ENCODE data around the gene RAB4A. TPM values are rescaled to one million over a fixed set of nuclear protein-coding genes. Genes with fewer than 3 reads are reported as not detected.

Gene RAB4A
- total and polyA plus RNA-seq, 2 of the 13 experiments (the other 11 are each of a cell fraction or from before 2014, with no cell fraction given), result 56.0 to 80.1 TPM

DNA sequence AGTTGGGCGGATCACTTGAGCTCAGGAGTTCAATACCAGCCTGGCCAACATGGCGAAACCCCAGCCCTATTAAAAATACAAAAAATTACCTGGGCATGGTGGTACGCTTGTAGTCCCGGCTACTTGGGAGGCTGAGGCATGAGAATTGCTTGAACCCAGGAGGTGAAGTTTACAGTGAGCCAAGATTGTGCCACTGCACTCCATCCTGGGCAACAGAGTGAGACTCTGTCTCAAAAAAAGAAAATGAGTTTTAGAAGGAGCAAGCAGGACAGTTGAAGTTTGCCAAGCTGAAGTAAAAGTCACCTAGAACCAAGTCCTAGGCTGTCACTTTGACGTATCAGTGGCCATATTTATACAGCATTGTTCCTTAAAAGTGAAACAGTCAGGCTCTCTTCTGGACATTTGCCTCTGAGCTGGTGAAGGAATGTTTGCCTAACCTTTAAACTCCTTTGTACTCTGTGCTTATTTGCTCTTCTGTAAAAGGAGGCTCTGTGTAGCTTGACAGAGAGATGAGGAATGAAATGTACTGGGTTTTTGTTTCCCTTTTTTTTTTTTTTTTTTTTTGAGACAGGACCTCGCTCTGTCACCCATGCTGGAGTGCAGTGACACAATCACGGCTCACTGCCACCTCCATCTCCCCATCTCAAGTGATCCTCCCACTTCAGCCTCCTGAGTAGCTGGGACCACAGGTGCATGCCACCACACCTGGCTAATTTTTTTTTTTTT is 2.8 kb downstream of the RAB4A start (continued):
- TF ChIP-seq, protein P1, sequence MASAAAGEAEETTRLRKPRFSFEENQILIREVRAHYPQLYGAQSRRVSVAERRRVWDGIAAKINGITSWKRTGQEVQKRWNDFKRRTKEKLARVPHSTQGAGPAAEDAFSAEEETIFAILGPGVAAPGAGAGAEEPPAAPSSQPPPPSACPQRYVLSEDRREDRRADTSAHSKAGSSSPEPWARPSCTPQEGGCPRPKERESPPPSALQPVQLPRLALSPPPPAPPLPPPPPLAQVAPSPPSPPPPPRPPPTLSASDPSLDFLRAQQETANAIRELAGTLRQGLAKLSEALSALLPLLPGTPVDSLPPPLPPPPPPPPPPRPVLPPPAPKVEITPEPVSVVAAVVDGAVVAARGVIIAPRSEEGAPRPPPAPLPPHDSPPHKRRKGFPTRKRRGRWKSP (CRISPR knock-in tag; IDR thresholded peaks at IDR 0.05), result 0 out of 2 replicates have a peak, but pooled peaks have one; percentile 25
- TF ChIP-seq ZKSCAN5 (CRISPR knock-in tag; IDR thresholded peaks at IDR 0.05) (no peak), ZSCAN25 (CRISPR knock-in tag; IDR thresholded peaks at IDR 0.05) (no peak), MEF2D (CRISPR knock-in tag; IDR thresholded peaks at IDR 0.05) (peak; percentile 46; the same call in 1 of the 2 replicates), KAT8 (CRISPR knock-in tag; IDR thresholded peaks at IDR 0.05) (peak; percentile 62; the same call in 1 of the 2 replicates), RAD21 (CRISPR knock-in tag; IDR thresholded peaks at IDR 0.05) (0 out of 2 replicates have a peak, but pooled peaks have one; percentile 13), ZNF234 (CRISPR knock-in tag; conservative IDR thresholded peaks at IDR 0.05) (no peak), ZNF335 (CRISPR knock-in tag; IDR thresholded peaks at IDR 0.05) (0 out of 2 replicates have a peak, but pooled peaks have one; percentile 29), JUNB (CRISPR knock-in tag; IDR thresholded peaks at IDR 0.05; ENCODE audit: borderline replicate concordance) (no peak), KLF12 (CRISPR knock-in tag; IDR thresholded peaks at IDR 0.05; ENCODE audit: borderline replicate concordance) (no peak), ZNF598 (CRISPR knock-in tag; IDR thresholded peaks at IDR 0.05; ENCODE audit: borderline replicate concordance) (no peak), KLF11 (CRISPR knock-in tag; IDR thresholded peaks at IDR 0.05) (no peak), ZNF468 (CRISPR knock-in tag; IDR thresholded peaks at IDR 0.05) (no peak), ARID2 (CRISPR knock-in tag; IDR thresholded peaks at IDR 0.05; ENCODE audit: borderline replicate concordance) (peak; percentile 49; the same call in 1 of the 2 replicates), ZBTB4 (CRISPR knock-in tag; IDR thresholded peaks at IDR 0.05; ENCODE audit: borderline replicate concordance) (no peak), ZNF577 (CRISPR knock-in tag; IDR thresholded peaks at IDR 0.05; ENCODE audit: borderline replicate concordance, low read depth) (no peak), ASH2L (IDR thresholded peaks at IDR 0.05; ENCODE audit: insufficient read length, low read depth, low read length) (no peak), ZNF782 (CRISPR knock-in tag; IDR thresholded peaks at IDR 0.05; ENCODE audit: borderline replicate concordance) (no peak), NFIC (IDR thresholded peaks at IDR 0.05; ENCODE audit: low read length) (peak; percentile 82; the same call in 1 of the 2 replicates), ZNF3 (CRISPR knock-in tag; IDR thresholded peaks at IDR 0.05) (peak; percentile 26; the same call in 1 of the 2 replicates), NFRKB (IDR thresholded peaks at IDR 0.05) (no peak; the same call in 1 of the 2 replicates), HCFC1 (IDR thresholded peaks at IDR 0.05; ENCODE audit: low read depth, low read length) (no peak), ZNF382 (CRISPR knock-in tag; IDR thresholded peaks at IDR 0.05; ENCODE audit: borderline replicate concordance) (no peak), ZFP36 (IDR thresholded peaks at IDR 0.05; ENCODE audit: borderline replicate concordance, low read depth, low read length, partially characterized antibody) (no peak), NCOR1 (IDR thresholded peaks at IDR 0.05; ENCODE audit: borderline replicate concordance, low read length) (peak; percentile 67; the same call in 1 of the 2 replicates)
- TF ChIP-seq, protein P2, sequence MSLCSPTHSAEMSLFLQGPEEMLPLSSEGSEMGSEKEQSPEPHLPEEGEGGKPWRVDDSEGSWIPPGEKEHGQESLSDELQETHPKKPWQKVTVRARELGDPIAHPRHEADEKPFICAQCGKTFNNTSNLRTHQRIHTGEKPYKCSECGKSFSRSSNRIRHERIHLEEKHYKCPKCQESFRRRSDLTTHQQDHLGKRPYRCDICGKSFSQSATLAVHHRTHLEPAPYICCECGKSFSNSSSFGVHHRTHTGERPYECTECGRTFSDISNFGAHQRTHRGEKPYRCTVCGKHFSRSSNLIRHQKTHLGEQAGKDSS (CRISPR knock-in tag; IDR thresholded peaks at IDR 0.05; ENCODE audit: borderline replicate concordance, low read depth), result no peak

All from HepG2 (cell line).